HG03135 (cell line): ENCODE measurements around the gene OPTN.
"Not testable (repeated sequence)": the region's sequence is repeated elsewhere in the genome, so short reads cannot be mapped to it uniquely, and the experiment has no call there.

ENCODE experiments used
- ATAC-seq: cut with Tn5 transposase; IDR thresholded peaks from one replicate; pipeline ENCODE4 v1.9.1; 2021; ENCODE audit warnings: mild to moderate bottlenecking, moderate library complexity; ENCODE audit not compliant: unreplicated experiment

The OPTN gene

DNA sequence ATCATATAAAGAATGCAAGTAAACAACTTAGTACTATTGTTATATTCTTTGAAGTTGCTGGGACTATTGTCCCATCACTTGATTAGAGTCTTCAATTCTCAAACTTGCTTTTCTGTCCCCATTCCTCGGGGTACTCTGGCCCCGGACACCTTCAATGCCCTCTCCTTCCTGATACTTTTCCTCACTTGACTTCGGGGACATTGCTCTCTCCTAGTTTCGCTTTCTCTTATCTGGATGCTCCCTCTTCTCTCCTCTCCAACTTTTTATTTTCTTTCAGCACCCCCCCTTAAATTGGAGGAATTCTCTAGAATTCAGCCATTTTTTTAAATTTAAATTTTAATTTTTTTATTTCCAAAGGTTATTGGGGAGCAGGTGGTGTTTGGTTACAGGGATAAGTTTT is 10.6 kb upstream of the OPTN start:
- ATAC-seq: no peak

DNA sequence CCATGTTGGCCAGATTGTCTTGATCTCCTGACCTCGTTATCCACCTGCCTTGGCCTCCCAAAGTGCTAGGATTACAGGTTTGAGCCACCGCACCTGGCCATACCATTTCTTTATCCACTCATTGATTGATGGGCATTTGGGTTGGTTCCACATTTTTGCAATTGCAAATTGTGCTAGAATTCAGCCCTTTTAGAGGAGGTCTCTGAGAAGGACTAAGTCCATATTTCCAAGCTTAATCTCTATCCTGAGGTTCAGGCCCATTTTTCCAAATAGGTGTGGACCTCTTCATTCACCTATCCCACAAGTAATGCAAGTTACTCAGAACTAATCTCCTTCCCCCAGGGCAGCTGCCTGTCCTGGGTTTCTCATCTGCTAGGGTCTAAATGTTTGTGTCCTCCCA is 9.7 kb upstream of the OPTN start:
- ATAC-seq: no peak

DNA sequence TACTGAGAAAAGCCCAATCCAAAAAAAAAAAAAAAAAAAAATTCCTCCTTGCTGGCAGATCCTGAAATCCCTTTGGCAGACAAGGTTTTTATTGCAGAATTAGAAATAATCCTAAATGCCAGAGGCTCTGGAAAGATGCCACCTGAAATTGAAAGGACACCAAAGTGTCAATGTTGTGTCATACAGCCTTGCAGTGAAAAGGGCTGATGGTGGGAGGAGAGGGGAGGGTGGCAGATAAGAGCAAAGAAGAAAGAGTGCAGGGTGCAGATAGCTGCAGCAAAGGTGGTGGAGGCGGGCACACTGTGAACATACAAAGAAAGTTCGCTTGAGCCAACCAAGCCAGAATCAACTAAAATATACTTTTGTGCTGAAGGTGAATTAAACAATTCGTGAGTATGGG is 8.2 kb upstream of the OPTN start:
- no peak for ATAC-seq

DNA sequence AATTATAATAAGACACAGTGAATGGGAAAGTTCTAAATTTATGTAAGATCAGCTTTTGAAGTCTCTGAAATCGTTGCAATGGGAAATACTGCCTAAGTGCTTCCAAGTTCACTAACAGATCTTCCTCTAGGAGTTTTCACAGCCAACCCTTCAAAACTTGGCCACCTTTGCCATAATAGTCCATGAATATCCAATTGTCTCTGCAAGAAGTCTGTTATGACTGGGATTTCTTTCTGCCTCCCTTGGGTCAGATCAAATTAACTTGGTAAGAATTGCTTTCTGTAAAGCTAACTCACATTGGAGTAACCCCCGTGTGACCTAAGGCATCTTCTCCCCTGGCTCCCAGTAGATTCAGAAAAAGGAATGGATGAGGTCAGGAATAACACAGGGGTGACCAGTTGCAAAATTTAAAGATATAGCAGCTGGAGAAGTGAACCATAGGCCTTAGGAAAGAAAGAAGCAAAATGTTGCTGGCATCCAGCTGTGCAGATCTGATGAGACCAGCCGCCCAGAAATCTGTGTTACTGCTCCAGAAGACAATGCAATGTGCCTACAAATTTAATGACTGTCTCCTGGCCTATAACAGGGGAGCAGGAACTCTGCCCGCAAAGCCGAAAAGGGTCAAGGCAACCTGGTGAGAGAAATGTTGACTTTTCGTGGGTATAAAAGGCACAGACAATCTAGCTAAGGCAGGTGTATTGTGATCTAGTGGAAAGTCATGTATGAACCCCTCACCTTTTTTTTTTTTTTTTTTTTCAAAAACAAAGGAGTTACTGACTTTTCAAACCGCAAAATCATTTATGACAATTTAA is 7.5 kb upstream of the OPTN start:
- ATAC-seq: no peak

DNA sequence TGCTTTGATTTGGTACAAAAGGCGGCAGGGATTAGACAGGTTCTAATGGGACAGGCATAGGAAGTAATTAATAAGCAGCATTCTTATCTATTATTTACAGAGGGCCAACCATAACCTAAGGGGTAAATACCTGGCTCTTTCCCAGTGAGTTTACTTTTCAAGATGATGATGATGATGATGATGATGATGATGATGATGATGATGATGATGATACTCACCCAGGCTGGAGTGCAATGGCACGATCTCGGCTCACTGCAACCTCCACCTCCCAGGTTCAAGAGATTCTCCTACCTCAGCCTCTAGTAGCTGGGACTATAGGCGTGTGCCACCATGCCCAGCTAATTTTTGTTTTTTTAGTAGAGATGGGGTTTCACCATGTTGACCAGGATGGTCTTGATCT is 5.9 kb upstream of the OPTN start:
- ATAC-seq: not testable (repeated sequence)

DNA sequence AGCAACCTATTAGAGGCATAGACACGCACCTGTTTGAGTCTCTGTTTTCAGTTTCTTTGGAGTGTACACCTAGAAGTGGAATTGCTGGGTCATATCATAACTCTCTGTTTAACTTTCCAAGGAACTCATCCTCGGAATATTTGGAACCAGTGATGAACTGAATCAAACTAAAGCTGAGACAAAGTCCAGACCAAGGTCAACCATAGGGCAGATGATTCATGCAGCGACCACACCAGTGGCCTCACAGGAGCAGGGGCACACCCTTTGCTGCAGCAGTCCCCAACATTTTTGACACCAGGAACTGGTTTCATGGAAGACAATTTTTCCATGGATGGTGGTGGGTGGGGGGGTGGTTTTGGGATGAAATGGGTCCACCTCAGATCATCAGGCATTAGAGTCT is 4.9 kb upstream of the OPTN start:
- no peak for ATAC-seq

DNA sequence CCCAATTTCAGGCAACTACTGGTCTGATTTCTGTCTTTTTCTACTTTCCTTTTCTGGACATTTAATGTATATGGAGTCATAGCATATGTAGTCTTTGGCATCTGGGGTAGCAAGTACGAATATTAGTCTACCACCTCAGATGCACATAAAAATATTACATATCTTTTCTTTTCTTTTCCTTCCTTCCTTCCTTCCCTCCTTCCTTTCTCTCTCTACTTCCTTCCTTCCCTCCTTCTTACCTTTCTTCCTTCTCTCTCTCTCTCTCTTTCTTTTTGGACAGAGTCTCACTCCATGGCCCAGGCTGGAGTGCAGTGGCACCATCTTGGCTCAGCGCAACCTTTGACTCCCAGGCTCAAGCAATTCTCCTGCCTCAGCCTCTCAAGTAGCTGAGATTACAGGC is 4.0 kb upstream of the OPTN start:
- ATAC-seq: no peak

DNA sequence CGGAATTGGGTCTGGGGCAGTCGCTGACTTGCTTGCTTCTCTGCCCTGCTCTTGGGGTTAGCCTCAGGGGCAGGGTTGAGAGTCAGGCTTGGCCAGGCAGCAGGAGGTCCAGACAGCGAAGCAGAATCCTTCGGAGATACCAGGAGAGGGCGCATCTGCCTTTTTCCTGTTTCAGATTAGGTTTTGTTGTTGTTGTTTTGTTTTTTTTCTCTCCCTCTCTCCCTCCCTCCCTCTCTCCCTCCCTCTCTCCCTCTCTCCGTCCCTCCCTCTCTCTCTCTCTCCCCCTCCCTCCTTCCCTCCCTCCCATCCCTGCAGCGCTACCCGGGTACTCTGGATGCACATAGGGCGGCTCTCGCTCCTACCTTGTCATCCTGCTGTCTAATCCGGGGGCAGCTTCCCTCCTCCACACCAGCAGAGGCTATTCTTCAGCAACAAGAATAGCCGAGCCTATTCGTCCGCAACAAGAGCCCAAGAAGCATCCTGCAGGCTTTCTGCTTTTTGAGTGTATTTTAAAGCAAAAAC is 758 bp upstream of the OPTN start:
- peak; percentile 33 for ATAC-seq

DNA sequence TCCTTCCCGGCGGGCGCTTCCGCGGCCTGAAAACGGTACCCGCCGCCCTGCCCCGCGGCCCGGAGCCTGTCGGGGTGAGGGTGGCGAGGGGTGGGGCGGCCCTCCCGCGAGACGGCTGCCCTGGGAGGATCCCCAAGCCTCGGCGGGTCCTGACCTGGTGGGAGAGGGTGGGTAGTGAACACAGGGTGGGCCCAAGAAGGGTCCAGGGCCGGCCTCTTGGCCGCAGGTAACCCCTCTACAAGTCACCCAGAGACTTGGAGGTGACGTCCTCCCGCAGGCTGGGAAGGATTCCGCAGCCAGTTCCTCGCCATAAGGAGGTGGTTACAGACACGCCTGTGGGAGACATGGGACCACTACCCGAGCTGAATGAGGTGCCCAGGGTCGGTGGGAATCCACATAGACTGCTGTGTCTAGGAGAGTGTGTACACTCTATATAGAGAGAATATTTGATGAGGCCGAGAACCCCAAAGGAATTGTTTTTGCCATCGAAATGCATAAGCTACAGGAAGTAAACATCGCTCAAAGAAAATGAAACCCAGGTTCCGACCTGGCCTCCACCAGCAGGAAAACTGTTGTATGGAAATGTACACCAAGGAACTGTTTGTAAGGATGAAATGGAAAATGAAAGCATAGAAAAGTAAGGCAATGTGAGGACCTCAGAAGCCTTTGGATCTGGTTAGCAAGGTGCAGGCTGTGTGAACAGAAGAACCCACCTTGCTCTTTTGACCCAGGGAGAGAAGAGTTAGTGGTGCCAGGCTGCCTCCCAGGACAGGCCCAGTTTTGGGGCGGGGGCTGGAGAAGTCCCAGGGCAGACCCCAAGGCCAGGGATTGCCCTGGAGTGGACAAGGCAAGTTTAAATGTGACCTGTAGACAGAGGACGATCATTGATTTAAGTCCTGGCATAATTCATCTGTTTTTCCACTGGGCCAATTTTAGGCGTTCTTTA is 659 bp downstream of the OPTN start:
- peak; percentile 25 for ATAC-seq

DNA sequence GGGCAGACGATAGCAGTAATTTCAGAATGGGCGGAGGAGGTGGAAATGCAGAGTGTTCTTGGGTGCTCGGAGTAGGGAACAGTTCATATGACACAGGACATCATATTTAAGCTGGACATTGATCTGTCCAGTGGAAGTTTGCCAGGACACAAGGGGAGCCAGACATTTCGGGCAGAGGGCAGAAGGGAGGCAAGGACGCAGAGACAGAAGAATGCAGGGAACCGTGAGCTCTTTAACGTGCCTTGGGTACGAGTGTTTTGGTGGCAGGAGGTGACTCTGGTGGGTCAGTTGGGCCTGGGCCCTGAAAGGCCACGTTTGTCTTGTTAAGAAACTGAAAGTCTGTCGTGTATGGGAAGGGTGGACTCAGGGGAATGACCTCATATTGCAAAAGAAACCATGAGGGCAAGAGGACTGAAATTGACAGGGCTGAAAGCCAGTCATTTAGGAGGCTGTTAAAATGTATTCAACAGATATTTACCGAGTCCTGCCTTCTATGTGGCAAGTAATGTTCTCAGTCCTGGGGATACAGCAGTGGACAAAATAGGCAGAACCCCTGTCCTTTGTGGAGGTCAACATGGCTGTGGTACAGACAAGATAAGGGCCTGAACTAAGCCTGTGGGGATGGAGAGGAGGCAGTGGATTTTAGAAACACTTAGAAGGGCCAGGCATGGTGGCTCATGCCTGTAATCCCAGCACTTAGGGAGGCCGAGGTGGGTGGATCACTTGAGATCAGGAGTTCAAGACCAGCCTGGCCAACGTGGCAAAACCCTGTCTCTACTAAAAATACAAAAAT is 2.2 kb downstream of the OPTN start:
- ATAC-seq: no peak

DNA sequence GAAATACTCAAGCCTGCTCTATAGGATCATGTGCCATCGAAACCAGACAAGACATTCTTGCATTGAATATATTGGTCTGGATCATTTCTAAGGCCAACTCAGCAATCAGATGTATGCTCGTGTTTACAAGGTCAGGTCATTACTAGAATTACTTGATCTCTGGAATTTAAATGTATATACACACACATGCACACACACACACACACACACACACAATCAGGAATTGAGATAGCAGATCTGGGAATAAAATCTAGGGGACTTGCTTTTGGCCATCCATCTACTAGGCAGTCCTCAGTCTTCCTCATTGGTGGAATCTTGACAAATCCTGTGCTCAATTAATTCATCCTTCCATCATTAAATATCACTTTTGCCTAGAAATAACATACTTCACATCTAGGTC is 3.6 kb downstream of the OPTN start:
- ATAC-seq: no peak

DNA sequence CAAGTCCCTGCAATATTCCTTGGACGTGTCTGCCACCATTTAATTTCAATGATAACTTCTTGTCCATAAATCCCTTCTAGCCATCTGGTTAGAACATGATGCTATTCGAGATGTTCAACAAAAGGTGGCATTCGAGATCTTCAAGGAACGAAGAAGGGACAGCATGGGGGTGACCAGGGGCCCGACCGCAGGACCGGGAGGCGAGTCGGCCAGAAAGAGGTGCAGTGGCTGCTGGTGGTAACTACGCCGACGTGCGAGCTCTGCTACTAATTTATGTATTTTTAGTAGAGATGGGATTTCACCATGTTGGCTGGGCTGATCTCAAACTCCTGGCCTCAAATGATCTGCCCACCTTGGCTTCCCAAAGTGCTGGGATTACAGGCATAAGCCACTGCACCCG is 4.7 kb downstream of the OPTN start:
- ATAC-seq: no peak

DNA sequence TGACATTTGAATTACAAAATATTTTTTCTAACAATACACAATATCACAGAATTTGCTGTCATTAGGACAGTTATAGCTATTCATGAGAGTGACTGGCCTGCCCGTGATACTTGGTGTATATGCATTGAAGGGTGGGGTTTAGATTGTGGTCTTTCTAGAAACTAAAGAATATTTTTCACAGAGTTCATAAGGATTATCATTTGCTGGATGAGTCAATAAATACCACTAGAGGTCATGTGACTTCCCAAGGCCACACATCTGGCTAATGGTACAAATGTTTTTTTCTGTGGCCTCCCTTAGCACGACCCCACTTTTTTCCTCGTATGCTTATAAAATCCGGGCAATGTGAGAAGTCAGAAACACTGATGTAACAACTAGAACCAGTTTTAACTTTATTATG is 5.2 kb downstream of the OPTN start:
- ATAC-seq: no peak

DNA sequence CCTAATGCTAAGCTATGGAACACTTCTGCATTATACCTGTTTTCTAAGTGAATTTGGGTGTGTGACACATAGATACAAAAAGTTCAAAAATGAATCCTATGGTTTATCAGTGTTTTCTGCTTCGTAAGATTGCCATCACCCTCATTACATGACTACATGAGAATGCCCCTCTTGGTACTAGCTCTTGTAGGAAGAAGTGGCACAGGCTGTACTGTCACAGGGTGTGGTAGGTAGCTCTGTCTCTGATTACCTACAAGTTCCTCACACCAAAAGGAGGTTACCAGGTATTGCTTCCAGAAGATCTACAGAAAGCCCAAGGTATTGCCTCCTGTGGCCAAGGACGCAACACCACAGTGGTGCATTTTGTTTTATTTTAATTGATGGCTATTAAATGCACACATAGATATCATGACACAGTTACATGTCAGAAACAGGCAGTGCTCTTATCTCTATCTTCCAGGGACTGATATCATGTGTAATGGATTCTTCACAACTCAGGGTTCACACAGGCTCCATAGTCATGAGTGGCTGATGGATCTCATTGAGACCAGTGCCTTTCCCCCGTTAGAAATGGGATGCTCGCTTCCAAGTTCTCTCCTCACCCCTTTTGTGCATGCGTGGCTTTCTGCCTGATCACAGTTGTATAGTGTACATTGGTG is 6.6 kb downstream of the OPTN start:
- ATAC-seq: no peak

DNA sequence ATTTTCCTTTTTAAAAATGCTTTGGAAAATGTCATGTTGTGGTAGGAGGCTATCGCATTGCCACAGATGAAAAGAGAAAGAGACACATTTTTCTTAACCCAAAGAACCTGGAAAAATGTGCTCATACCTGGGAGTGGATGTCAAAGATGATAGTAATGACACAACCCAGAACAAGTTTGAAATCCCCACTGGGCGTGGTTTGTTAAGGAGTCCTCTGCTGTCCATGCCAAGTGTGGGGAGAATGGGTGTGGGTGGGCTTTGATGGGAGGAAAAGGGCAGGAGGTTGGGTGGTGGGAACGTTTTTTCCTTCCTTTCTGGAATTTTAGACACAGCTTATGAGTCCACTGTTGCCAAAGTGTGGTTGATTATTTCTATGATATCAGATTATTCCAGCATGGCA is 10.9 kb downstream of the OPTN start:
- no peak for ATAC-seq

DNA sequence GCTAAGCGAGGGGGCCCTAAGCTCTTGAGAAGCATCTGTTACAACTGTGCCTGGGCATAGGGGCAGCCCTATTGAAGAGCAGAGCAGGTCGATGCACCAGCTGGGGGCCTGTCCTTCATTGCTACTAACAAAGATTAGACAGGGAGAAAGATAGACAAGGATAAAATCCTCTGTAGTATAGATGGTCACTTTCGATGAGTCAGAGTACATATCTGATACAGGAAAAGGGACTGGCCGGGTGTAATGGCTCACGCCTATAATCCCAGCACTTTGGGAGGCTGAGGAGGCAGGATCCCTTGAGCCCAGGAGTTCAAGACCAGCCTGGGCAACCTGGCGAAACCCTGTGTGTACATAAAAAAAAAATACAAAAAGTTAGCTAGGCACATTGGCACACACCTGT is 13.6 kb downstream of the OPTN start:
- ATAC-seq: no peak

DNA sequence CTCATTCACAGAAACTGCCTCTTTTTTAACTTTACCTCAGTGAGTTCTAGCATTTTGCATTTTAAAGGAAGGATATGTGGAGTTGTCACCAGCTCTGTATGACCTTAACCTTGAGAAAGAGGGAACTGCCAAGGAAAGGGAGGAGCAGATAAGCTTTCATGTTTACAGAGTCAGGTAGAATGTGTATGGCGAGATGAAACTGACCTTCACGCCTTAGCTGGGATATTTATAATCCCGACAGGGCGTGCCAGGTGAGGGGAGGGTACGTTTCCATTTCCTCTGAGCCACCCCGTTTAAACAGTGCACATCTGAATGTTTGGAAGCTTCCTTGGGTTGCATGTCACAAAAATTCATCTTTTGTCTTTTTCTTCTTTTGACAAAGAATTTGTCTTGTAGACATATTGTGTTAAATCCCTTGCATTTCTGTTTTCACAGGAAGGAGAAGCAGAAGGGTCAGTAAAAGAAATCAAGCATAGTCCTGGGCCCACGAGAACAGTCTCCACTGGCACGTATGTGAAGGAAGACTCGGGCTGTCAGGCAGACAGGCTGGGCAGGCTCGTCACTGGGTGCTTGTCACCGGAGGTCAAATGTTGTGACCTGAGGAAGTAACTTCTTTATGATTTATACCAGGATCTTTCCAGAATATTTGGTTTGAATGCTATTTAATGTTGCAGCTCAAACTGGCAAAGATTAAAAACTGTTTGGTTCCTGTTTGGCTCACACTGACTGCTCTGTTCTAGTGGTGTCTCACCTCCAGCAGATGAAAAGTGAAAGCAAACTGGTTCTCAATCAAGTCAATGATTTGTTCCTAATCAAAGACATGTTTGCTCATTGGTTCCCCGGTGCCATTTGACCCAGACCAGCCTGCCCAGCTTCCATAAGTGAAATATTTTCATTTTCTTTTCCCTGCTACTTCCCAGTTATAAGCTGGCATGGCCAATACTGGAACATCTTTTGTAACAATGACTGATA is 16.2 kb downstream of the OPTN start:
- ATAC-seq: no peak

DNA sequence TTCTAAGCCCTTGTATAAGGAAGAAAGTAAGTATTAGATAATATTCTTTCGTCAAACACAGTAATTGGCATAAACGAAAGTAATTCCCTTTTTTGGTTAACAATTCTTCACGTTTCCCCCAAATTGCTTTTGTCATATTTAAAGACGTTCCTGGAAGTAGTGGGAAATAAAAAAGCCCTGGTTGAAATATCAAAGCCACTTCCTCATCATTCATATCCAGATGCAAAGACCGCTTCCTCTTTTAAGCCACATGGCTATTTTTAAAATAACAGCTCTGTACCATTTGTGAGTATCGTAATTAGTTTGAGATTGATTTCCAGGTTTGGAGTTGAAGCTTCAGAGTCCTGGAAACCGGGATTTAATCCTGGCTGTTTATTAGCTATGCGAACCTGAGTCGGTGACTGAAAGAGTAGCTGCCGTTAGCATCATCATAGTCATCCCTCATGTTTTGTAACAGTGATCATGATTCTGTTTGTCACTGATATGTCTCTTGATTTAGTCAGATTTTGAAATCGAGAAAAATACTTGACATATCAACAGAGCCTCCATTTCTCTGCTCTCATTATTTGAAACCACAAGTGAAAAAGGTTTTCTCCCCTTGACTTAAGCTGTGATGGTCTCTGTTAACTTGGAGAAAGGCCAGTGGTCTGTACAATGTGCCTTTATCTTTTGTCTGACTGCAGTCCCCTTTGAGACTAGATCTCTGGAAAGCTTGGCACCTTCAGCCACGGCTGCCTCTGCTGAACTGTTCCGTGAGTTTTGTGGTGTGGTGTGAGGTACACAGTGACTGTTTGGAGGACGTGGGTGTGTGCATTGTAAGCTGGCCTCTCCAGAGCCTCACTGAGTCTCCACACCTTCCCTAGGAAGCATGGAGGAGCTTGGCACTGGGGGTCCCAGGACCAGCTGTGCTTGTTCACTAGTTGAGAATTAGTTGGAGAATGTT is 18.1 kb downstream of the OPTN start:
- no peak for ATAC-seq
